ENCODE data around the gene SDHAF2.
"Not testable (repeated sequence)": the region's sequence is repeated elsewhere in the genome, so short reads cannot be mapped to it uniquely, and the experiment has no call there.

SDHAF2 gene

GRCh38 chr11:61425367-61426131 is 4.4 kb upstream of the SDHAF2 start:
- DNase-seq: no peak

DNA sequence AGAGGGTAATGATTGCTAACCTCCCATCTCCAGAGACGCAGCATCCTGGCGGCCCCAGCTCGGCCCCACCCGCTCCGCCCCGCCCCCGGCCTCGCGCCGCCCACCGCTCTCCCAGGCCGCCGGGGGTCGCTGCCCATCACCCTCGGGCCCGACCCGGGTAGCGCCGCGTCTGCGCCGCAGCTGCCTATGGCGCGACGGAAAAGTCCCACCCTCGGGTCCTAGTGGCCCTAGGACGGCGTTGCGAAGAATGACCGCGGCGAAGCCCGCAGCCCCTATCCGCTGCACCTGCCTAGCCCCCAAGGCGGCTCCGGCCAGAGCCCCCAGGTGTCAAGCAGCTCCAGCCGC is 606 bp upstream of the SDHAF2 start:
- DNase-seq: no peak

- not testable (repeated sequence) for DNase-seq
Observed at GRCh38 chr11:61430839-61431238, 915 bp downstream of the SDHAF2 start.

DNA sequence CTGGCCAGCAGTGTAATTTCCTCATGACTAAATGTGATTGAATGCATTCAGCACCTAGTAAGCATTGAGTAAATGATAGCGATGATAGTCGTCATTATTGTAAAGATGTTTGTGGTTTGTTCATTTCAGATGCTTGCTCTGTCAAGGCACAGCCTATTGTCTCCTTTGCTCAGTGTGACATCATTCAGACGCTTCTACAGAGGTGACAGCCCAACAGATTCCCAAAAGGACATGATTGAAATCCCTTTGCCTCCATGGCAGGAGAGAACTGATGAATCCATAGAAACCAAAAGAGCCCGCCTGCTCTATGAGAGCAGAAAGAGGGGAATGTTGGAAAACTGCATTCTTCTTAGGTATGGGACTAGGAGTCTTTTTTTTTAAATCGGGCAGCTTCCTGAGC is 7.6 kb downstream of the SDHAF2 start:
- no peak for DNase-seq

- no peak for DNase-seq
Observed at GRCh38 chr11:61439615-61440014, 9.7 kb downstream of the SDHAF2 start.

- DNase-seq: no peak
Observed at GRCh38 chr11:61442616-61443015, 12.7 kb downstream of the SDHAF2 start.

DNA sequence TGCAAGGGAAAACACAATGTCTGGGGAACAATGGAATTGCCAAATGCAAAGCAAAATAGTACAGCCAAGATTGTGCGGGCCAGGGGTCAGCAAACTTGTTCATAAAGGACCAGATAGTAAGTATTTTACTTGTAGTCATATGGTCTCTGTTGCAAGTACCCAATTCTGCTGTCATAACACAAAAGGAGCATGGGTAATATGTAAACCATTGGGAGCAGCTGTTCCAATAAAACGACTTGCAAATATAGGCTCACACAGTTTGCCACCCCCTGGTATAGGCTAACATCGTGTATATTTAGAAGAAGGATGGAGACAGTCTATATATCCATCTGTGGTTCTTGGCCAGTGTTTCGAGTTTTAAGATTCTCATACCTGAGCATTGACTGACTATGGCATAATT is 15.6 kb downstream of the SDHAF2 start:
- no peak for DNase-seq

DNA sequence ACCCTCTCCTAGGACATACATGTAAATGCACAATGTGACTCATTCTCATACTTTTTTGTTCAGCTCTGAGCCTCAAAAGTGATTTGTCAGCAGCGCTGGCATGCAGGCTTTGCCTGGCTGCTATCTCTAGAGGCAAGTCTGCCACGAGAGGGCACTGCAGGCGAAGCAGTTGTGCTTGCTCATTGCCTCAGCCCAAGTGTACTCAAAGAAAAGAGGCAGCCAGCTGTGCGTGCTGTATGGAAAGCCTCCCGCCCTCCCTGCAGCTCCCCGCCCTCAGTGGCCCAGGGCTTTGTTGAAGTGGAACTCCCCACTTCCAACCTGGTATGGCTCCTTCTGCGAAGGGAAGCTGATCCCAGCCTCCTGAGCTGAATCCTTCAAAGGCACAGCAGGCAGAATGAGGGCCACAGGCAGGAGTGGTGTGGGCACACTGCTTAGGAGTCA is 16.3 kb downstream of the SDHAF2 start:
- DNase-seq: peak; percentile 83

- DNase-seq: no peak
Observed at GRCh38 chr11:61447601-61448551, 18.0 kb downstream of the SDHAF2 start.

DNA sequence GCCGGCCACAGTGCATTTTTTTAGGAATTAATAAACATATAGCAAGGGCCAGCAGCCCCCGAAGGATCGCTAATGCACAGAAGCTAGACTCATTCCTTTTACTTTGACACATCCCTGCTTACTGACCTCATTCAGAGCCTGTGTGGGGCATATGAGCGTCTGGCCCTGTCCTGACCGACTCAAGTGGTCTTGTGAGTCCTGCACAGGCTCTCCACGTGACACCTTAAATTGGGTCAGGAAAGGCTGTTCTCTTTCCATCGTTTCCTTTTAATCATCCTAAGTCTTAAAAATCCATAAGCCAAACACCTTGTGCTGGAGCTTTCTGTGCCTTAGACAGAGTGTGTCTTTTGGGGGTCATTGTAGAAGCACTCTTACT is 18.6 kb downstream of the SDHAF2 start:
- no peak for DNase-seq

DNA sequence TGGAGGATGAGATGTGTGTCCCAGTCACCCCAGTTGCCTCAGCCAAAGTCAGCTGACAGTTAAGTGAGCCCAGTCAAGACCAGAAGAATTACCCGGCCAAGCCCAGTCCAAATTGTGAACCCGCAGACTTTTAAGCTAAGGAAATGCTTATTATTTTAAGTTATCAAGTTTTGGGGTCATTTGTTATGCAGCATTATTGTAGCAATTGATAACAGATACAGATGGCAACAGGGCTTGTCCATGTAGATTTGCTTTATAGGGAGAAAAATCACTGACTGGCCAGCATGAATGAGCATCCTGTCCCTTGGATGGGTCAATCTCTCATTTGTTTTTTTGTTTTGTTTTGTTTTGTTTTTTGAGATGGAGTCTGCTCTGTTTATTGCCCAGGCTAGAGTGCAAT is 22.9 kb downstream of the SDHAF2 start:
- no peak for DNase-seq

DNA sequence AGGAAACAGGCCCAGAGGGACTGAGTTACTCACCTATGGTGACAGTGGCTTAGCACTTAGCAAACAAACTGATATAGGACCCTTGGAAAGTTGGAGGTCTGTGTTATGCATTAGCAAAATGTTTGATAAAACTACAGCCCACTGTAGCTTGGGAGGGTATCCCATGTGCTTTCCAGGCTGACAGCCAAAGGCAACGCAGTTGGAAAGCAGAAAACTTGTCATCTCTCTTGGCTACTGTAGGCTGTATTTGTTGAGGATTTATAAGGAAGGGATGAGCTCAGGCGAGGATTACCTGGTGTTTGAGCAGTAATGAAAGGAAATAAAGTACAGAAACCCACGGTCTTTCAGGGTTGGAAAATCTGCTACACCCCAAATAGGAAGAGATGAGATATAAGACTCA is 23.8 kb downstream of the SDHAF2 start:
- DNase-seq: no peak

- DNase-seq: no peak
Observed at GRCh38 chr11:61454520-61454919, 24.6 kb downstream of the SDHAF2 start.

DNA sequence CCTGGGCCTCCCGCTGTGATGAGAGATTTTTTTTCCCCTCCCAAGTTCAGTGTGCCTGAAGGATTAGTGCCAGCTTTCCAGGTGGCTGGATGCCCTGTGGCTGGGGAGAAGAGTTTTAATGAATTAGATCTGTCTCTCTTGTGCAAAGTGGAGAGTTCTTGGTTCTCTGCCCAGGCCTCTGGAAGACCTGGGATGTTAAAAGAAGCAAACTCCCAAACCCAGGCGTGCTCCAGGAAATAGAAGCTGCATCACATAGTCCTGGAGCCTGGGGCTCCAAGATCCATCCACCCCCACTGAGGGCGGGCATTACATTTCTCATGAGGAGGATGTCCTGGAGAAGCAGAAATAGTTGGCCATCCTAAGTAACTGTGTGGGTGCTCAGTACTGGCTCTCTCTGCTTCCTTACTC is 30.6 kb downstream of the SDHAF2 start:
- DNase-seq: no peak

GRCh38 chr11:61460986-61461385 is 31.1 kb downstream of the SDHAF2 start:
- no peak for DNase-seq

DNA sequence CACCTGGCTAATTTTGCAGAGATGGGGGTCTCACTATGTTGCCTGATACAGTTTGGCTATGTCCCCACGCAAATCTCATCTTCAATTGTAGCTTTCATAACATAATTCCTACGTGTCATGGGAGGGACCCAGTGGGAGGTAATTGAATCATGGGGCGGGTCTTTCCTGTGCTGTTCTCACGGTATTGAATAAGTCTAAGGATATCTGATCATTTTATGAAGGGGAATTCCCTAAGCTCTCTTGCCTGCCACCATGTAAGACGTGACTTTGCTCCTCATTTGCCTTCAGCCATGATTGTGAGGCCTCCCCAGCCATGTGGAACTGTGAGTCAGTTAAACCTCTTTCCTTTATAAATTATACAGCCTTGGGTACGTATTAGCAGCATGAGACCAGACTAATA is 37.7 kb downstream of the SDHAF2 start:
- DNase-seq: not testable (repeated sequence)

DNA sequence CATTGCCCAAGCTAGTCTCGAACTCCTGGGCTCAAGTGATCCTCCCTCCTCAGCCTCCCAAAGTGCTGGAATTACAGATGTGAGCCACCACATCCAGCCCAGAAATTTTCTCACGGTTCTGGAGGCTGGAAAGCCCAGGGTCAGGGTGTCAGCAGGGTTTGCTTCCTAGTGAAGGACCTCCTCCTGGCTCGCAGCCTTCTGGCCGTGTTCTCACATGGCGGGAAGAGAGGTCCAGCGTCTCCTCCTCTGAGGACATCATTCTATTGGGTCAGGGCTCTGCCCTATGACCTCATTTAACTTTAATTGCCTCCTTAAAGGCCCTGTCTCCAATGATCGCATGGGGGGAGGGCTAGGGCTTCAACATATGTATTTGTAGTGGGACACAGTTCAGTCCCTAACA is 38.1 kb downstream of the SDHAF2 start:
- DNase-seq: no peak

GRCh38 chr11:61472282-61472681 is 42.4 kb downstream of the SDHAF2 start:
- no peak for DNase-seq

GRCh38 chr11:61472868-61473267 is 42.9 kb downstream of the SDHAF2 start:
- no peak for DNase-seq

DNA sequence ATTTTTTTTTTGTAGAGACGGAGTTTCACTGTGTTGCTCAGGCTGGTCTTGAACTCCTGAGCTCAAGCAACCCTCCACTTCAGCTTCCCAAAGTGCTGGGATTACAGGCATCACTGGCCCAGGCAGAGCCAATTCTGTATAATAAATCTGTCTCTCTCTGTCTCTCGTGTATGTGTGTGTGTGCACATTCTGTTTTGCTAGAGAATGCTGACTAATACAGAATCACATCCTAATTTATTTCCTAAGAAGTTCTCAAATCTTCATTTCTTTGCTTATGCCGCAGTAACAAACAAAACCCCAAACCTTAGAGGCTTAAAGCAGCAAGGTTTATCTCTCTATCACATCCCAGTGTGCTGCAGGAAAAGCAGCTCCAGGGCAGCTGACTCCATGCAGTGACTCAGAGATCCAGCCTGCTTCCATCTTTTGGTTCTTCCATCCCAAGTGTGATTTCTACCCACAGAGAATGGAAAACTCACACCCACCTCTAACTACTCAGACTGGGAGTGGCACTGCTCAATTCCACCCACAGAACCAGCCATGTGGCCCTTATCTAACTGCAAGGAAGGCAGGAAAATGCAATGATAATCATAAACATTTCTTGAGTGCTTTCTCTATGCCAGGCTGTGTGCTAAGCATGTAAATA is 43.6 kb downstream of the SDHAF2 start:
- DNase-seq: no peak

GRCh38 chr11:61474013-61474643 is 44.2 kb downstream of the SDHAF2 start:
- no peak for DNase-seq

DNA sequence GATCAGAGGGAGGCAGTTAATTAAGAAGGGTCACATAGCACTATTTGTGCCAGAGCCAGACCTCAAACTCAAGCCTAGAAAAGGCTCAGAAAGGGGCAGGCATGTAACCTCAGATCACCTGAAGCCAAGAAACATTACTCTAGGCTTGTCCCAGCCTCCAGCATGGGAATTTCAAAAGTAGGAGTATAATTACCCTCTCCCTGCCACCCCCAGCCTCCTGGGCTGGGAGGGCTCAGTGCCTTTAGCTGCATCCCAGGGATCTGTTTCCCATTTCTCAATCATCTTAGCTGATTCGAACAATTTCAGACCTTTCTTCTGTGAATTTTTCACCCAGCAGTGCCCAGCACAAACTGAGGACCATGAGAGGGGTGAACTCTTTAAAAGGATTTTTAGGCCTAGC is 45.5 kb downstream of the SDHAF2 start:
- DNase-seq: no peak

GRCh38 chr11:61476371-61476770 is 46.4 kb downstream of the SDHAF2 start:
- DNase-seq: no peak
